Naive thymus-derived CD8-positive, alpha-beta T cell (primary cell): Measurements from ENCODE around the gene SH3PXD2B. TPM values are rescaled to one million over a fixed set of nuclear protein-coding genes. Genes with fewer than 3 reads are reported as not detected.
"Not testable (repeated sequence)": the region's sequence is repeated elsewhere in the genome, so short reads cannot be mapped to it uniquely, and the experiment has no call there.

Experiments
- ATAC-seq, 2 donors: fragments of 150-1000 bp; cut with Tn5 transposase in 1 of 2; sonication (Bioruptor Pico), chemical (Tn5 transposase) in 1 of 2; 1 replicate in 1 of 2; 2 replicates in 1 of 2; pipeline ENCODE4 v1.10.0; 2021; ENCODE audit warnings: mild to moderate bottlenecking in 2 of 2, moderate library complexity in 2 of 2
- POLR2A ChIA-PET: fragments of 350-600 bp; sonication (Branson Sonifier 250); formaldehyde crosslinking; loops from one replicate; lab custom pipeline; 2021; ENCODE audit warnings: antibody characterized with exemption; lab: Charles Lee
- DNase-seq, 10 donors: peaks; one replicate each; pipeline versions ENCODE4 v3.0.0 to v3.0.0-alpha.2; 2020 to 2022
- H3K27ac Mint-ChIP-seq, 10 donors: one replicate each; pipeline ENCODE4 v1.8.0; 2020 to 2022; ENCODE audit warnings: mild to moderate bottlenecking in 10 of 10, mixed read lengths in 10 of 10, moderate library complexity in 4 of 10, inconsistent platforms in 1 of 10
- H3K27me3 Mint-ChIP-seq, 5 donors: one replicate each; pipeline ENCODE4 v1.8.0; 2021 to 2022; ENCODE audit warnings: mixed read lengths in 5 of 5
- H3K36me3 Mint-ChIP-seq, 3 donors: one replicate each; pipeline ENCODE4 v1.8.0; 2020 to 2022; ENCODE audit warnings: mixed read lengths in 3 of 3, mild to moderate bottlenecking in 2 of 3, inconsistent platforms in 1 of 3
- H3K4me1 Mint-ChIP-seq, 4 donors: one replicate each; pipeline ENCODE4 v1.8.0; 2021 to 2022; ENCODE audit warnings: mixed read lengths in 4 of 4
- H3K4me3 Mint-ChIP-seq, 10 donors: one replicate each; pipeline ENCODE4 v1.8.0; 2020 to 2022; ENCODE audit warnings: mild to moderate bottlenecking in 10 of 10, mixed read lengths in 10 of 10, moderate library complexity in 6 of 10, inconsistent platforms in 1 of 10
- H3K9me3 Mint-ChIP-seq, 9 donors: one replicate each; pipeline ENCODE4 v1.8.0; 2020 to 2022; ENCODE audit warnings: mixed read lengths in 9 of 9, mild to moderate bottlenecking in 3 of 9, inconsistent platforms in 1 of 9, moderate library complexity in 1 of 9
- polyA plus RNA-seq, 3 donors: library from polyadenylated mRNA; unstranded; fragments of 300-500 nt; fragmentation: Illumina TruSeq; gene quantifications; one replicate each; pipeline ENCODE4 v1.2.3, GENCODE V29; 2021
- total RNA-seq, 8 experiments: library from RNA in 2 of 8; stranded (reverse) in 2 of 8; gene quantifications; one replicate each; pipeline ENCODE4 v1.2.3 and lab custom pipeline; 2021 to 2026

The SH3PXD2B gene
- total and polyA plus RNA-seq, 5 experiments from 2014 or later = 0.09 to 0.55 (median 0.28) TPM; not detected in 1

DNA sequence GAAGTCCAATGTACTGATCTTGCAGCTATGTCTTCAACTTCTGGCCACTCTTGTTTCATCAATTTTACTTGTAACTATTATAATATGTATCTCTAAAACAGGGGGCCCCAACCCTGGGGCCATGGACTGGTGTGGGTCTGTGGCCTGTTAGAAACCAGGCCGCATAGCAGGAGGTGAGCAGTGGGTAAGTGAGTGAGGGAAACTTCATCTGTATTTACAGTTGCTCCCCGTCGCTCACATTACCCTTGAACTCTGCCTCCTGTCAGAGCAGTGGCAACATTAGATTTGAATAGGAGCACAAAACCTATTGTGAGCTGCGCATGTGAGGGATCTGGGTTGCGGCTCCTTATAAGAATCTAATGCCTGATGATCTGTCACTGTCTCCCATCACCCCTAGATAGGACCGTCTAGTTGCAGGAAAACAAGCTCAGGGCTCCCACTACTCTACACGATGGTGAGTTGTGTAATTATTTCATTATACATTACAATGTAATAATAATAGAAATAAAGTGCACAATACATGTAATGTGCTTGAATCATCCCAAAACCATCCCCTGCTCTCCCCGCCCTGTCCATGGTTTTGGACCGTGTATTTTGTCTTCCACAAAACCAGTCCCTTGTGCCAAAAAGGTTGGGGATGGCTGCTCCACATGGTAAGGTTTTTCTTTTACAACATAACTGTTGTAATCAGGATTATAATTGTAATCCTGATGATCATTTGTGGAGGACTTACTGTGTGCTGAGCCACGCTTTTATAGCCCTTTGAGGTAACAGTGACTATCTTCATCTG lies 26.9 kb upstream of the SH3PXD2B start:
- Mint-ChIP-seq H3K4me3 (no peak overlapping the region), H3K36me3 (no peaks in the 10 kb centered on the region), H3K9me3 (peaks cover 0 to 2% (median 0%) of the 10 kb centered on the region in 9 donors), H3K4me1 (peaks cover 0 to 3% (median 0%) of the 10 kb centered on the region in 4 donors), H3K27ac (peak overlapping the region in 1 of 10 donors; percentile 52), H3K27me3 (peaks cover 0 to 3% (median 0%) of the 10 kb centered on the region in 5 donors)
- ATAC-seq = no peak
- no peak for DNase-seq
- POLR2A ChIA-PET = interaction anchor here (0.5 kb wide), 1 partner anchor 300 kb away, joined by 4 read pairs; no protein-coding TSS in a partner anchor

DNA sequence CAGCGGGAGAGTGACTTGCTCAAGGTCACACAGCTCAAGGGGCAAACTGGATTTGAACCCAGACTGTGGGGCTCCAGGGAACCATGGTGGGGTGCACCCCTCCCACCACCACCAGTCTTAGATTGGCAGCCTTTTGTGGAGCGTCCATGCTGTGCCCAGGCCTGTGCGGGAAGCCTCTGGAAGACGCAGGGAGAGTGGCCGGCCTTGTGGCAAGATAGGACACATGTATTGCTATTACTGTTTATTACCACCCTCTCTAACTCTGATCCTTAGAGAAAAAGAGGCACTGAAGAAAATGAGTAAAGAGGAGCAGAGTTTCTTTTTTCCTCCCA lies 25.4 kb upstream of the SH3PXD2B start:
- no peak overlapping the region for H3K4me3 Mint-ChIP-seq
- POLR2A ChIA-PET = interaction anchor here (0.7 kb wide), 1 partner anchor 244 kb away, joined by 4 read pairs; no protein-coding TSS in a partner anchor
- H3K27ac Mint-ChIP-seq = peak overlapping the region in 1 of 10 donors; percentile 62
- peaks cover 0 to 3% (median 0%) of the 10 kb centered on the region in 5 donors for H3K27me3 Mint-ChIP-seq
- DNase-seq (no peak), ATAC-seq (no peak)
- H3K36me3 Mint-ChIP-seq = no peaks in the 10 kb centered on the region
- peaks cover 0 to 3% (median 0%) of the 10 kb centered on the region in 4 donors for H3K4me1 Mint-ChIP-seq
- H3K9me3 Mint-ChIP-seq = peaks cover 0 to 2% (median 0%) of the 10 kb centered on the region in 9 donors

DNA sequence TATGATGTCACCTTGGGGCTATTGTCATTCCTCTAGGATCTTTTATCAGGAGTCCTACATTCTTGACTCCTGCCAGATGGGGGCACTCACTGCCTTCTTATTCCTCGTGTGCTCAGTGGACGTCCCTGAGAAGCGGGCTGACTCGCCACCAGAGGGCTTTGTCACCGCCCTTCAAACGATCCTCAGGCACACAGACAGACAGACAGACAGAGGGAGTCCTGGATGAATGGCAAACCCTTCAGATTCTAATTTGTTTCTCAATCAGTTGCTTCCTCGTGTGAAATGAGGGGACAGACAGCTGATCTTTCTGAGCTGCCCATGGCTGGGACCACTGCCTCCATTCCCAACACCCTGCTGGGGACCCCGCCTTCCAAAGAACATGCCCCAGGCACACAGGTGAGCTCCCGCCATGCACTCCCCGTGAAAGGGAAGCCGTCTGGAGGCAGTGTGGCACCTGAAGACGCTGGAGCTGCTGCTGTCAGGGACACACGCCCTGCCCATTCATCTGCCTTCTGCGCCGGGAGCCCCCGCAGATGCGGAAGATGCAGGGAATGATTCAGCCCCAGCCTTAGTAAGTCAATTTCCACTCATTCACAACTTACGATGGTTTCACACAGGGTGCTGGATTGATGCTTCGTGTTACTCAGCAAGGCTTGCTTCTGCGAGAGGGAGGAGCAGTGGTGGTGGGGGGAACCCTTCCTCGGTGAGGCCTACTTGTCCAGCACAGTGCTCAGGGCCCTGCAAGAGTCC lies 24.9 kb upstream of the SH3PXD2B start:
- Mint-ChIP-seq H3K36me3 (no peaks in the 10 kb centered on the region), H3K4me3 (no peak overlapping the region), H3K27me3 (peaks cover 0 to 4% (median 0%) of the 10 kb centered on the region in 5 donors), H3K9me3 (peaks cover 0 to 2% (median 0%) of the 10 kb centered on the region in 9 donors), H3K27ac (peak overlapping the region in 3 of 10 donors; percentile 31 to 62 (median 35)), H3K4me1 (peaks cover 0 to 3% (median 0%) of the 10 kb centered on the region in 4 donors)
- DNase-seq = peak; percentile 28 to 82 (median 51)
- POLR2A ChIA-PET = no interaction called here
- ATAC-seq = peak; percentile 86 to 98

DNA sequence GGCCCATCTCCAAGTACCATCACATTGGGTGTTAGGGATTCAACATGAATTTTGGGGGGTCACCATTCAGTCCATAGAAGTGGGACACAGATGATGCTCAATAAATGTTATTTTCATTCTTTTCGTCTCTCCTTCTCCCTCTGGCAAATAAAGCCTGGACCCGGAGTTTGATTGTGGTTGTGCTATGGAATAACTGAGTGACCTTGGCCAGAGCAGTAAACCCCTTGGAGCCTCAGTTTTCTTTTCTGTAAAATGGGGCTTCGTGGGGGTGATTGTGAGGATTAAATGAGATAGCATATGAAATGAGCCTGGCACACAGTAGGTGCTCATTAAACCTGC lies 24.3 kb upstream of the SH3PXD2B start:
- H3K27me3 Mint-ChIP-seq, H3K36me3 Mint-ChIP-seq, H3K4me1 Mint-ChIP-seq, ATAC-seq, POLR2A ChIA-PET, DNase-seq, H3K4me3 Mint-ChIP-seq, H3K9me3 Mint-ChIP-seq: not testable (repeated sequence)
- peak overlapping the region in 1 of 10 donors; percentile 31 for H3K27ac Mint-ChIP-seq

DNA sequence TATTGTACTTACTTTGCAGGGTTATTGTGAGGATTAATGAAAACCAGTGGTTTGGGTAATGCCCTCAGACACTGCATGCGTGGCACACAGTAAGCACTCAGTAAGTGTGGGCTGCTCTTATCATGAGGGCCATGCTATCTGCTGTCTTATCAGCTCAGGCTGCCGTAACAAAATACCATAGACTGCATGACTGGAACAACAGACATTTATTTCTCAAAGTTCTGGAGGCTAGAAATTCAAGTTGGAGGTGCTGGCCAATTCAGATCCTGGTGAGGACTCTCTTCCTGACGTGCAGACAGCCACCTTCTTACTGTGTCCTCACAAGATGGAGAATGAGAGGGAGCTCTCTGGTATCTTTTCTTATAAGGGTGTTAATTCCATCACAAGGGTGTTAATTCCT lies 23.9 kb upstream of the SH3PXD2B start:
- peak overlapping the region in 1 of 10 donors; percentile 4 for H3K27ac Mint-ChIP-seq
- H3K36me3 Mint-ChIP-seq = no peaks in the 10 kb centered on the region
- ATAC-seq (no peak), DNase-seq (no peak)
- H3K9me3 Mint-ChIP-seq = no peaks in the 10 kb centered on the region
- peaks cover 0 to 7% (median 0%) of the 10 kb centered on the region in 5 donors for H3K27me3 Mint-ChIP-seq
- peaks cover 0 to 3% (median 0%) of the 10 kb centered on the region in 4 donors for H3K4me1 Mint-ChIP-seq
- no peak overlapping the region for H3K4me3 Mint-ChIP-seq
- POLR2A ChIA-PET = no interaction called here

DNA sequence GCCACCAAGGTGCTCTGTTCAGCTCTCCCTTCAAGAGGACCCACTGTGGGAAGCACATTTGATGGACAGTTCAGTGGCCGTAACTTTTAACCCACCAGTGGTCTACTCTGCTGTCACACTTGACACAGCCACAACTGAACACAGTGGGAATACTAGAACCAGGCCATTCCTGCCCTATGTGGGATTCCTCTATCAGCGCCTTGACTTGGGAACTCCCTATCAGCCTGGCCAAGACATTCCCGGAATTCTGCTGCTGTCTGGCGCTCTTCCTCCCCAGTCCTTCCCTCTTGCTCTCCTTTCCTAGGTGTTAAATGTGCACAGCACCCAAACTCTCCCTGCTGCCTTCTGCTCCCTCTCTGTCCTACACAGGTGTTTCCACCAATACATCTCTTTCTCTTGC lies 23.1 kb upstream of the SH3PXD2B start:
- DNase-seq (no peak), ATAC-seq (no peak)
- H3K4me3 Mint-ChIP-seq = no peak overlapping the region
- H3K4me1 Mint-ChIP-seq = peaks cover 0 to 3% (median 0%) of the 10 kb centered on the region in 4 donors
- H3K27ac Mint-ChIP-seq = peak overlapping the region in 1 of 10 donors; percentile 1
- no peaks in the 10 kb centered on the region for H3K9me3 Mint-ChIP-seq
- no peaks in the 10 kb centered on the region for H3K36me3 Mint-ChIP-seq
- POLR2A ChIA-PET = no interaction called here
- H3K27me3 Mint-ChIP-seq = peaks cover 0 to 7% (median 0%) of the 10 kb centered on the region in 5 donors

DNA sequence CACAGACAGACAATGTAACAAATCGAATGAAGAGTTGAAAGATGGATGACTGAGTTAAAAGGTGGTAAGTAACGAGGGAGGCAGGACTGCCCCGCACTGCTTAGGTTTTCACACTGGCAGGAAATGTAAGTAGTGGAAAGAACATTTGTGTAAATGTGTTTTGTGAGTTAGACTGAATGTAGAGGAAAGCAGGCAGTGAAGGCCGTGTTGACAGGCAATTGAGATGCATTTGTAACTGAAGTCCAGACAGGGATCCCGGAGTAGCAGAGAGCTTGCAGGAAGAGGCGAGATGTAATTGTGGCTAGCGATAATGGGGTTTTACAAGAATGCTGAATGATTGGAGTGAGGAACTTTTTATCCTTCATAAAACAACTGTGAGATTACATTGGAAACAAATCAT lies 20.0 kb upstream of the SH3PXD2B start:
- H3K9me3 Mint-ChIP-seq = no peaks in the 10 kb centered on the region
- peaks cover 0 to 3% (median 0%) of the 10 kb centered on the region in 4 donors for H3K4me1 Mint-ChIP-seq
- no peaks in the 10 kb centered on the region for H3K36me3 Mint-ChIP-seq
- ATAC-seq (no peak), DNase-seq (no peak)
- peaks cover 0 to 10% (median 0%) of the 10 kb centered on the region in 5 donors for H3K27me3 Mint-ChIP-seq
- POLR2A ChIA-PET = no interaction called here
- H3K27ac Mint-ChIP-seq = no peak overlapping the region
- no peak overlapping the region for H3K4me3 Mint-ChIP-seq

DNA sequence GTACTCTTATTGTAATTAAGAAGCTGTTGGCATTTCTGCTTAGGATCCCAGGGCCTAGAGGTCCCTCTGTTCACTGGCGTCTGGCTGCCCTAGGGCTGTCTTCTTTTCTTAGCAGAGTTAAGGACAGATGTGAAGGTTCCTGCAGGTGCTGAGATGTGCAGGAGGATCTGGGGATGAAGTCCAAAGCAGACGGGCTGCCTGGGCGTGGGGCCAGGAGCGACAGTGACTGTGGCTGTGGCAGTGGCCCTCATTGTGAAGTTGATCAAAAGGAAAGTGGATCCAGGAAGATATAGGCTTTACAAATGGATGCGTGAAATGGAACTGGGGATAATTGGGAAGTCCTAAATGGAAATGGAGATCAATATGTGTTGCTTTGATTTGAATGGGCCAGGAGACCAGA lies 19.1 kb upstream of the SH3PXD2B start:
- Mint-ChIP-seq H3K9me3 (peaks cover 0 to 8% (median 0%) of the 10 kb centered on the region in 9 donors), H3K27ac (no peak overlapping the region), H3K4me1 (no peaks in the 10 kb centered on the region), H3K36me3 (no peaks in the 10 kb centered on the region), H3K27me3 (peaks cover 0 to 13% (median 2%) of the 10 kb centered on the region in 5 donors), H3K4me3 (no peak overlapping the region)
- ATAC-seq (no peak), DNase-seq (no peak)
- POLR2A ChIA-PET = no interaction called here

DNA sequence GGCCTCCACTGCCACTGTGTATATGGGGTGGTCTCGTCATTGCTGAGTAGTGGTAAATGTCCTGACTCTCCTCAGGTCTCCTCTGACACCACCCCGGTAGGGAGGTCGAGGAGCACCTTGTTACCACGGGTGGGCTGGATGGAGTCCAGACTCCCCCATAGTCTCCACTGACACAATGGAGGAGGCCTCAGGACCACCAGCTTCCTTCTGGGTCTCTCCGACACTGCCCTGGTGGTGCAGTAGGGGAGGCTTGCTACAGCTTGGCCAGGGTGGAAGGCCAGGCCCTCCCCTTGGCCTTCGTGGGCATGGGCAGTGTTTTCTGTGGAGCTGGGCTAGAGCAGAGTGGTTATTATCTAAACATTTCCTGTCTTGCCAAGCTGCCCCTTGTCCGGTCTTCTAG lies 15.4 kb upstream of the SH3PXD2B start:
- Mint-ChIP-seq H3K4me1 (peaks cover 0 to 2% (median 0%) of the 10 kb centered on the region in 4 donors), H3K27me3 (peaks cover 0 to 10% (median 2%) of the 10 kb centered on the region in 5 donors), H3K27ac (no peak overlapping the region), H3K36me3 (no peaks in the 10 kb centered on the region), H3K4me3 (no peak overlapping the region), H3K9me3 (peaks cover 0 to 12% (median 2%) of the 10 kb centered on the region in 9 donors)
- ATAC-seq = no peak
- POLR2A ChIA-PET = no interaction called here
- no peak for DNase-seq

DNA sequence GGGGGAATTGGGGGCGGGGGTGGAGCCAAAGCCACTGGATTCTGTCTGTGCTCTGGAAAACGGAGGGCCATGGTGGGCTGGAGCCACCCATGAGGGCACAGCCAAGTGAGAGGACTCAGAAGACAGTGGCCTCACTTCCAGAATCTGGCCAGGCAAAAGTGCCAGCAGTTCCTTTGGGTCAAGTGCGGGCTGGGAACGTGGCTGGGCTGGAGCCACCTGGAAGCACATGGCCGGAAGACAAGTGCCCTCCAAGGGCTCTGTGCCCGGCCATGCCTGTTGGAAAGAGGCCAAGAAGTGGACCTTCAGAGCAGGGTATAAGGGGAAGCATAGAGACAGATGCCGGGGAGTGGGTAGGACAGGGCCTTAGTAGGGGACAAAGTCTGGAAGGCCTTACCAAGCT lies 11.7 kb upstream of the SH3PXD2B start:
- Mint-ChIP-seq H3K36me3 (peaks cover 0 to 10% (median 0%) of the 10 kb centered on the region in 3 donors), H3K4me3 (no peak overlapping the region), H3K27me3 (peaks cover 0 to 8% (median 2%) of the 10 kb centered on the region in 5 donors), H3K9me3 (peaks cover 0 to 35% (median 10%) of the 10 kb centered on the region in 9 donors), H3K27ac (no peak overlapping the region), H3K4me1 (peaks cover 6 to 10% (median 8%) of the 10 kb centered on the region in 4 donors)
- no peak for DNase-seq
- no peak for ATAC-seq
- POLR2A ChIA-PET = no interaction called here

DNA sequence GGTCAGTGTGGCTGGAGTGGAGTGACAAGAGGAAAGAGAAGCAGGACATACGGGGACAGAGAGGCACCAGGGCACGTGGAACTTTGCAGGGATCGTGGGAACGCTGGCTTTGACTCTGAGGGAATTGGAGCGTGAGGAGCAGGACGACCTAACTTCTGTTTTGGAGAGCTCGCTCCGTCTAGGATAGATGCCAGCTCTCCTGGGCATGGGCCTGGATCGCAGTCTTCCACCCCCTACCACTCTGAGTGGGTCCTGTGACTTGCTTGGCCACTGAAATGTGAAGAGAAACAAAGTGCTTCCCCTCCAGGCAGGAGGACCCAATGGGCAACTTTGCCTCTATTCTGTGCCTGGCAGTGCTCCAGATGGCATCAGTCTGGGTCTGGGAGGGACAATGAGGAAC lies 8.7 kb upstream of the SH3PXD2B start:
- POLR2A ChIA-PET = no interaction called here
- Mint-ChIP-seq H3K4me3 (no peak overlapping the region), H3K9me3 (peaks cover 0 to 24% (median 10%) of the 10 kb centered on the region in 9 donors), H3K27ac (no peak overlapping the region), H3K27me3 (no peaks in the 10 kb centered on the region), H3K4me1 (peaks cover 11 to 24% (median 15%) of the 10 kb centered on the region in 4 donors), H3K36me3 (peaks cover 0 to 10% (median 0%) of the 10 kb centered on the region in 3 donors)
- ATAC-seq = no peak
- no peak for DNase-seq

DNA sequence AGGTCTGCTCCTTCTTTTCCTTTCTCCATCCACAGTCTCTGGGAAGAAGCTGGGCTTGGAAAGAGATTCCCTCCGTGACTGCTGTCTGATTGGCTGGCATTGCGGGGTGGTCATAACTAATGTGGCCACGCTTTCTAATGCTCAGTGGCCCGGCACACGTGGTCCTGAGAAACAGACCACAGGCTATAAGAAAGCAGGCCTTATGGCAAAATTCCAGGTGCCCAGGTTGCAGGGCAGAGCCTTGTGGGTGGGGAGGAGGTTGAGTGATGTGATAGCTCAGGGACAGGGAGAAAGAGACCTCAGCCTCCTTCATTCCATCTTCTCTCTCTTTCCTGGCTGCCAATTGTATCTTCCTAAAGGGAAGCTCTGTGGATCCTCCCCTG lies 5.4 kb upstream of the SH3PXD2B start:
- POLR2A ChIA-PET = no interaction called here
- DNase-seq (no peak), ATAC-seq (no peak)
- H3K4me3 Mint-ChIP-seq = peak overlapping the region in 1 of 10 donors; percentile 18
- peaks cover 0 to 3% (median under 1%) of the 10 kb centered on the region in 5 donors for H3K27me3 Mint-ChIP-seq
- peaks cover 0 to 23% (median 9%) of the 10 kb centered on the region in 9 donors for H3K9me3 Mint-ChIP-seq
- H3K4me1 Mint-ChIP-seq = peaks cover 12 to 30% (median 18%) of the 10 kb centered on the region in 4 donors
- H3K27ac Mint-ChIP-seq = no peak overlapping the region
- peaks cover 0 to 10% (median 0%) of the 10 kb centered on the region in 3 donors for H3K36me3 Mint-ChIP-seq
